ENCODE data around the gene ROBO3. TPM values are rescaled to one million over a fixed set of nuclear protein-coding genes. Genes with fewer than 3 reads are reported as not detected.

ROBO3 gene
- total and polyA plus RNA-seq, 10 of the 15 experiments (the other 5 are each of a cell fraction or from before 2014, with no cell fraction given), result 0.10 to 0.63 (median 0.31) TPM; not detected in 2

- no peak for TF ChIP-seq CTCF (IDR thresholded peaks at IDR 0.05 in 2 of 3, conservative IDR thresholded peaks at IDR 0.05 in 1 of 3; ENCODE audit: control insufficient read depth in 2 of 3, extremely low read depth in 1 of 3, insufficient read depth in 1 of 3, low read depth in 3 of 3, low read length in 3 of 3)
- no peak for TF ChIP-seq MTA3 (IDR thresholded peaks at IDR 0.05; ENCODE audit: borderline replicate concordance, low read length)
- no peak for TF ChIP-seq CHD4 (IDR thresholded peaks at IDR 0.05)
These were observed 8.7 kb downstream of the ROBO3 start (continued) for GRCh38 chr11:124873951-124874350.

- intact Hi-C loops (cut with micrococcal nuclease; ENCODE audit: unreplicated experiment), result no loop called here
- no peak overlapping the region for H3K4me2 ChIP-seq (ENCODE audit: control insufficient read depth, insufficient read depth)
- no peak for FAIRE-seq
- no peak overlapping the region for H3K9ac ChIP-seq (ENCODE audit: control insufficient read depth, insufficient read depth, low read length)
- H3K79me2 ChIP-seq (ENCODE audit: control insufficient read depth, insufficient read depth, low read length), result no peaks in the 10 kb centered on the region
- peaks cover 0 to 4% of the 10 kb centered on the region in 2 experiments for H3K27me3 ChIP-seq (replicated peaks in 1 of 2; ENCODE audit: control insufficient read depth in 2 of 2, insufficient read depth in 2 of 2, low read length in 1 of 2)
- H3K4me1 ChIP-seq (ENCODE audit: control insufficient read depth, insufficient read depth, low read length), result no peaks in the 10 kb centered on the region
- no TSS peak for BruUV-seq (replicated peaks)
- WGBS (ENCODE audit: insufficient coverage, insufficient replicate concordance, low lambda C conversion rate, missing lambda C conversion rate), result 63% methylated on average over 7 of the region's 7 CpGs
- no peaks in the 10 kb centered on the region for H3K36me3 ChIP-seq (ENCODE audit: control insufficient read depth in 2 of 2, insufficient read depth in 2 of 2, low read length in 1 of 2)
- no peaks in the 10 kb centered on the region for H3K9me3 ChIP-seq (replicated peaks; ENCODE audit: control insufficient read depth, insufficient read depth, low read length)
- no peak for DNase-seq (ENCODE audit: low read depth, low spot score)
- ChIA-PET POLR2A (no interaction called here), SMC1A (ENCODE audit: uncharacterized antibody, unreplicated experiment) (interaction anchor here (1.0 kb wide), 1 partner anchor 79 kb away, joined by 3 read pairs; the partner anchor contains the start of gene CCDC15), RAD21 (ENCODE audit: unreplicated experiment) (no interaction called here), CTCF (no interaction called here)
- H3K4me3 ChIP-seq, result no peak overlapping the region
- no peaks in the 10 kb centered on the region for H4K20me1 ChIP-seq (ENCODE audit: control insufficient read depth, insufficient read depth)
- H3K27ac ChIP-seq (ENCODE audit: control insufficient read depth, insufficient read depth), result no peak overlapping the region
- in situ Hi-C loops (cut with MboI), result no loop called here
- no peak overlapping the region for H2AFZ ChIP-seq (ENCODE audit: control insufficient read depth, low read depth, low read length)
- no peak for ATAC-seq
- TF ChIP-seq IRF3 (IDR thresholded peaks at IDR 0.05) (no peak), MEF2B (IDR thresholded peaks at IDR 0.05; ENCODE audit: partially characterized antibody, poor library complexity, severe bottlenecking) (no peak), ZNF687 (IDR thresholded peaks at IDR 0.05) (no peak), ZZZ3 (IDR thresholded peaks at IDR 0.05; ENCODE audit: control insufficient read depth, insufficient read length, low read depth) (no peak), ZNF384 (IDR thresholded peaks at IDR 0.05; ENCODE audit: borderline replicate concordance, low read depth, low read length) (no peak), TCF12 (IDR thresholded peaks at IDR 0.05; ENCODE audit: low read depth, low read length) (no peak), USF2 (IDR thresholded peaks at IDR 0.05; ENCODE audit: borderline replicate concordance, low read depth, low read length) (no peak), BCL3 (IDR thresholded peaks at IDR 0.05; ENCODE audit: borderline replicate concordance, insufficient read depth, low read depth, low read length, poor library complexity, severe bottlenecking) (no peak), RBBP5 (conservative IDR thresholded peaks at IDR 0.05) (no peak)
These were observed 9.5 kb downstream of the ROBO3 start for GRCh38 chr11:124874571-124875255.
